K562 (cell line): Measurements from ENCODE around the gene PTX3. TPM values are rescaled to one million over a fixed set of nuclear protein-coding genes. Genes with fewer than 3 reads are reported as not detected.
A peak's percentile ranks its signal among the peaks of the same experiment; 100 is the strongest.

Experiments
- EGR1 ChIP-seq: fragments of 450-650 bp; conservative IDR thresholded peaks from 2 replicates; pipeline ENCODE4 v1.6.1; 2017; ENCODE audit warnings: mild to moderate bottlenecking
- ETV5 ChIP-seq: sonication (generic); formaldehyde crosslinking; IDR thresholded peaks from 2 replicates; pipeline ENCODE4 v1.4.0; 2020; ENCODE audit warnings: low read depth, mild to moderate bottlenecking, missing genetic modification reagents
- GABPA ChIP-seq: fragments of 200-800 bp; sonication (Bioruptor generic); conservative IDR thresholded peaks from 2 replicates; pipeline ENCODE4 v1.6.1; 2016; ENCODE audit warnings: low read depth, missing genetic modification characterization, missing compliant biosample characterization
- L3MBTL2 ChIP-seq: fragments of 450-650 bp; IDR thresholded peaks from 2 replicates; pipeline ENCODE4 v1.6.1; 2016; ENCODE audit warnings: mild to moderate bottlenecking, moderate library complexity
- MGA ChIP-seq: fragments of 450-650 bp; IDR thresholded peaks from 2 replicates; pipeline ENCODE4 v1.6.1; 2016; ENCODE audit warnings: mild to moderate bottlenecking, moderate library complexity
- ZNF121 ChIP-seq: sonication (generic); formaldehyde crosslinking; conservative IDR thresholded peaks from 2 replicates; pipeline ENCODE4 v1.8.0; 2022; ENCODE audit warnings: missing genetic modification reagents
- ZNF263 ChIP-seq: sonication (generic); formaldehyde crosslinking; IDR thresholded peaks from 2 replicates; pipeline ENCODE4 v1.8.0; 2022; ENCODE audit warnings: mild to moderate bottlenecking, missing genetic modification reagents, borderline replicate concordance
- polyA plus RNA-seq, 8 experiments: library from polyadenylated mRNA; depleted of rRNA in 4 of 8; stranded (reverse) in 5 of 8; unstranded in 3 of 8; fragments of >200 nt; fragmentation: Nextera tagmentation in 2 of 8; fragmentation: Illumina TruSeq in 1 of 8; extraction: Ambion mirVana in 2 of 8; extraction: Trizol in 1 of 8; gene quantifications; 2 replicates each; pipeline versions ENCODE4 v1.2.1 to v1.2.3, GENCODE V29; 2011 to 2014; ENCODE audit warnings: inconsistent platforms in 1 of 8, missing spikeins in 1 of 8
- total RNA-seq, 7 experiments: library from RNA; depleted of rRNA in 6 of 7; stranded (reverse); fragments of >200 nt in 6 of 7; fragmentation: Illumina TruSeq in 2 of 7; extraction: Trizol in 2 of 7; gene quantifications; 2 replicates each; pipeline versions ENCODE4 v1.2.1 to v1.2.3, GENCODE V29; 2011 to 2021; ENCODE audit warnings: low replicate concordance in 1 of 7

Gene PTX3
- total and polyA plus RNA-seq, 9 of the 15 experiments (the other 6 are each of a cell fraction or from before 2014, with no cell fraction given) = 0.04 to 0.33 (median 0.15) TPM; not detected in 2

GRCh38 chr3:157442729-157443128 is 6.1 kb downstream of the PTX3 start (continued):
- TF ChIP-seq MGA (peak; percentile 76), L3MBTL2 (peak; percentile 67), ZNF121 (CRISPR knock-in tag) (no peak), EGR1 (peak; percentile 33; the same call in 1 of the 2 replicates), ZNF263 (no peak), GABPA (tag) (peak; percentile 64), ETV5 (CRISPR knock-in tag) (peak; percentile 29; the same call in 1 of the 2 replicates)
